GM19240 (cell line): ENCODE data around the gene FBLN2.
"Not testable (repeated sequence)": the region's sequence is repeated elsewhere in the genome, so short reads cannot be mapped to it uniquely, and the experiment has no call there.

ENCODE experiments used
- DNase-seq: peaks from one replicate; pipeline ENCODE4 v3.0.0; 2011; ENCODE audit warnings: low spot score; ENCODE audit not compliant: insufficient read length

FBLN2 gene

GRCh38 chr3:13547591-13548371 is 1.1 kb upstream of the FBLN2 start:
- no peak for DNase-seq

- DNase-seq = no peak
These were observed 898 bp downstream of the FBLN2 start for GRCh38 chr3:13549623-13550422.

- DNase-seq = no peak
These were observed 1.4 kb downstream of the FBLN2 start for GRCh38 chr3:13550423-13550690.

- no peak for DNase-seq
These were observed 2.0 kb downstream of the FBLN2 start for GRCh38 chr3:13550791-13551360.

GRCh38 chr3:13552857-13553652 is 4.1 kb downstream of the FBLN2 start:
- no peak for DNase-seq

- DNase-seq = no peak
These were observed 4.8 kb downstream of the FBLN2 start for GRCh38 chr3:13553686-13554085.

- DNase-seq = no peak
These were observed 6.8 kb downstream of the FBLN2 start for GRCh38 chr3:13555753-13556152.

GRCh38 chr3:13556207-13556606 is 7.3 kb downstream of the FBLN2 start:
- no peak for DNase-seq

- no peak for DNase-seq
These were observed 8.0 kb downstream of the FBLN2 start for GRCh38 chr3:13556917-13557316.

GRCh38 chr3:13557417-13557816 is 8.5 kb downstream of the FBLN2 start:
- no peak for DNase-seq

- no peak for DNase-seq
These were observed 9.0 kb downstream of the FBLN2 start for GRCh38 chr3:13557926-13558325.

- no peak for DNase-seq
These were observed 9.7 kb downstream of the FBLN2 start for GRCh38 chr3:13558651-13559050.

GRCh38 chr3:13559764-13560525 is 11.0 kb downstream of the FBLN2 start:
- no peak for DNase-seq

GRCh38 chr3:13561376-13561775 is 12.5 kb downstream of the FBLN2 start:
- no peak for DNase-seq

GRCh38 chr3:13561967-13562366 is 13.0 kb downstream of the FBLN2 start:
- no peak for DNase-seq

- DNase-seq = not testable (repeated sequence)
These were observed 13.5 kb downstream of the FBLN2 start for GRCh38 chr3:13562421-13562820.

- no peak for DNase-seq
These were observed 14.4 kb downstream of the FBLN2 start for GRCh38 chr3:13563321-13563720.

GRCh38 chr3:13563911-13564310 is 15.0 kb downstream of the FBLN2 start:
- DNase-seq = no peak

- no peak for DNase-seq
These were observed 16.0 kb downstream of the FBLN2 start for GRCh38 chr3:13564751-13565560.
